ENCODE data around the gene ARHGEF5.
"Not testable (repeated sequence)": the region's sequence is repeated elsewhere in the genome, so short reads cannot be mapped to it uniquely, and the experiment has no call there.

ARHGEF5 gene

GRCh38 chr7:144384555-144385245 lies 29.5 kb downstream of the ARHGEF5 start:
- DNase-seq = no peak

GRCh38 chr7:144386741-144387140 lies 31.5 kb downstream of the ARHGEF5 start:
- DNase-seq = no peak

- no peak for DNase-seq
Observed at GRCh38 chr7:144388950-144389349, 33.7 kb downstream of the ARHGEF5 start.

DNA sequence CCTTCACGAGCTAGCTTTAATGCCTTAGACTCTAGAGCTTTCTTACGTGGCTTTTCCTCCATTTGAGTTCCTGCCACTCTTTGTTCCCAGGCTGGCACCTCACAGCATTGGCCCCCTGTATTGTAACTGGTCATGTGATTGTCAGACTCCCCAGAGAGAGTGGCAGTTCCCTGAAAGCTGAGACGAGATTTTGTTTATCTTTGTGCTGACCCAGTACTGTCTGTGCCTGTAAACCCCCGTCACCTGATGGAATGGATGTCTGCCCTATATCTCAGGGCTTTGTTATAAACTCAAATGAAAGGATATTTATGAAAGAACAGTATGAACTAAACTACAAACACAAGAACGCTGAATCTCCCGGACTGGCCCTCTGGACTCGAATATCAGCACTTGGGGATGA lies 35.3 kb downstream of the ARHGEF5 start:
- no peak for DNase-seq

DNA sequence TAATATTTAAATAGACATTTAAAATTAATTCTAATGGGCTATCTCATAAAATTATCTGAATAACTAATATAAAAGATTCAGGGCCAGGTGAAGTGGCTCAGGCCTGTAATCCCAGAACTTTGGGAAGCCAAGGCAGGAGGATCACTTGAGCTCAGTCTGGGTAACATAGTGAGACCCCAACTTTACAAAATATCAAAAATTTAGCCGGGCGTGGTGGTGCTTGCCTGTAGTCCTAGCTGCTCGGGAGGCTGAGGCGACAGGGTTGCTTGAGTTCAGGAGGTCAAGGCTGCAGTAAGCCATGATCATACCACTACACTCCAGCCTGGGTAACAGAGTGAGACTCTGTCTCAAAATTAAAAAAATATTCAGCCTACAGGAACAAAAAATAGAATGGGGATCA lies 35.8 kb downstream of the ARHGEF5 start:
- DNase-seq = no peak

GRCh38 chr7:144391823-144392255 lies 36.6 kb downstream of the ARHGEF5 start:
- no peak for DNase-seq

DNA sequence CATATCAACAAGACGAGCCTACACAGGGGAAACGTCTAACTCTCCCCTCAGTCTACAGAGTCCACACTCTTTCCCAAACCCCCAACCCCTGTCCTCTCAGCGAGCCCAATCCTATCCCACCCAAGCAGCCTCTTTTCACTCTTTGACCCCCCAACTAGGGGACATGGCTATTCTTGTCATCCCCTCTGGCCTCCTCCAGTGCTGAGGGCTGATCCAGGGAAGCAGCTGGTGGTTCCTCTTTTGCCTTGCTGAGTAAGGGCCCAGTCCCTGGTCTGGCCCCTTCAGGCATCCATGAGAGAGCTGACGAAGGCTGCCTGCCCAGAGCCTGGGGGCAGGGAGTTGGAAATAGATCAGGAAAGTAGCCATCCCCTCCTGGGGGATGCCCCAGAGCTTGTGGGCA lies 41.9 kb downstream of the ARHGEF5 start:
- no peak for DNase-seq

GRCh38 chr7:144398291-144398690 lies 43.1 kb downstream of the ARHGEF5 start:
- DNase-seq = no peak

DNA sequence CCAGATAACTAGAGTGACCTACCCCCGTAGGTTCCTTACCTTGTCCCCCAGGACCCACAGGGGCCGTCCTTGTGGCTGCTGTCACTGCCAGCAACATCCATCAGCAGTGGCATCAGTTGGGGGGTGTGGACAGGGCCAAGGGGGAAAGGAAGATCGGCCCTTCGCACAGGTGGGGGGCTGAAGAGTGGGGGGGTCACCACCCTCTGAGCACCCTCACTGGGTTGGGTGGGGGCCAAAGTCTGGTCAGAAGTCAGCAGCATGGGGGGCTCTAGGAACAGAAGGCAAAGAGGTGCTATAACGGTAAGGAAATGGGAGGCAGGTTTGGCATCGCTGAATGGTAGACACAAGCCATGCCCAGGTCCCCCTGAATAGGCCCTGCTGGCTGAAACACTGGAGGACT lies 43.7 kb downstream of the ARHGEF5 start:
- no peak for DNase-seq

GRCh38 chr7:144399946-144400345 lies 44.7 kb downstream of the ARHGEF5 start:
- no peak for DNase-seq

DNA sequence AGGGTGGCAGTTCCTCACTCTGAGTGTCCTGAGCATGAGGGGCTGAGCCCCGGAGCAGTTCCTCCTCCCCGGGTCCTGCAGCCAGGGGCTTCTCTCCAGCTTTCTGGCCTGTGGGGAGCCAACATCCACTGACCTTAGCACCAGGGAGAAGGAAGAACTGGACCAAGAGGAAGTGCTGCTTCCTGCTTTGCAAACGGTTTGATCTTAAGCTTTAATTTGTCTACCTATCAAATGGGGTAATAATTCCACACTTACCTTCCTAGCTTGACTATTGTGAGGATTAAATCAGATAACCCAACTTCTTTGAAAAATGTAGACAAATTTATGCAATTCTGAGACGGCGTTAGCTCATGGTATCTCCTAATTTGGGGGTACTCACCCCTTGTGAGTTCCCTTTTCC lies 46.3 kb downstream of the ARHGEF5 start:
- DNase-seq = no peak

DNA sequence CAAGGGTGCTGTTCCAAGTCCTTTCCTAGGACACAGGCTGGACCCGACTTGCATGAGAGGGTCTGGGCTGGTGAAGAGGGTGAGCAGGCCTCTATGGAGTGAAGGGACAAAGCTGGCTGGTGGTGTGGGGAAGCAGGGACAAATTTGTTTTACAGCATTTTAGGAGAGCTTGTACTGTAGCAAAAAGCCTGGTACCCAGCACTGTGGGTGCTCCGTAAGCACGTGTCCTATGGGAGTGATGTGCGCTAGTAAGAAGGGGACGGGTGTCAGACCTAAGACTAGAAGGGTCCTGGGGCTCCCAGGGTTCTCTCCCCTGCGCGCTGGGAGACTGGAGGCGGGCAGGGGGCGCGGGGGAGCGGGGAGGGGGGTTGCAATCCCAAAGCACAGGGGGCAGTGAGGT lies 47.9 kb downstream of the ARHGEF5 start:
- DNase-seq = no peak

DNA sequence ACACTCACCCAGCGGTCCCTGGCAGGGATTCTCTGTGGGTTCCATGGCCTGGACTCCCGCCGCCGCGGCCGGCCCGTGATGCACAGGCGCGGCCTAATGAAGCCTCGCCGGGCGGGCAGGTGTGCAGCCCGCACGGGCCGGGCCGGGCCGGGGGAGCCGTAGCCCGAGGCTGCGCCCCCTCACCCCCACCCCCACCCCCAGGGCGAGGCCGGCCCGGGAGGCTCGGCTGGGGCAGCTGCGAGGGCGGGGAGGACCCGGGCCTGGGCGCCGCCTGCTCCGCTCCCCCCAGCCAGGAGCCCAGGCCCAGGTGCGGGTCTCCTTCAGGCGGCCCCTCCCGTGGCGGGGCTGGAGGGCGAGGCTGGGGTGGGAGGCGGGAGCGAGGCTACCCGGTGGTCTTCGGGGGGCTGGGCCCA lies 48.5 kb downstream of the ARHGEF5 start, which contains the start of gene NOBOX:
Gene NOBOX (minus strand): TSS at position 45 of the 413 bp plus-strand sequence.
- no peak for DNase-seq

GRCh38 chr7:144404946-144405345 lies 49.7 kb downstream of the ARHGEF5 start:
- no peak for DNase-seq

DNA sequence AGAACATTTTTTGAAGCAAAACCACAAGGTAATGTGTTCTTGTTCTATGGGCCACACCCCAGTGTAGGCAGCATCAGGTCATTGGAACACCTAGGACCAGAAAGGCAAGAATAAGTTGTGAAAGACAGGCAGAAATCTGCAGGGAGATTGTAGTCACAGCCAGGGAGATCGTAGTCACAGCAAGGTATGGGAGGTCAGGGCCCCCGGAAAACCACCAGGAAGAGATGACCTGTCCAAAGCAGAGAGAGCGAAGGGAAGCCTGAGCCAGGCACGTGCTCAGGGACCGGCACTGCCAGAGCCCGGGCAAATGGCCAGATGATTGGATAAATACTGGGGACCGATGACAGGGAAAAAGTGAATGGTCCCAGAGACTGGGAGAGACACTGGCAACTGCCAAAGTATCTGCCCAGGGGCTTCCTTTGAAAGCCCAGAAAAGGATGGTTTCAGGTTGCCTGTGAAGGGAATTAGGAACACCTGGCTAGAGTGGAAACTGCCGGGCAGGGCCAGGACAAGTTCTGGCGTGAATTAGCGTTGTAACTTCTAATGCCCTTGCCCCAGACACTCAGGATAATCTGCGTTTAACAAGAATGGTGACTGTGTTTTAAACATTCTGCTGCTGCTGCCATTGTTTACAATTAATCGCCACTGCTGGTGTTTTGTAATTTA lies 52.2 kb downstream of the ARHGEF5 start:
- DNase-seq = no peak

DNA sequence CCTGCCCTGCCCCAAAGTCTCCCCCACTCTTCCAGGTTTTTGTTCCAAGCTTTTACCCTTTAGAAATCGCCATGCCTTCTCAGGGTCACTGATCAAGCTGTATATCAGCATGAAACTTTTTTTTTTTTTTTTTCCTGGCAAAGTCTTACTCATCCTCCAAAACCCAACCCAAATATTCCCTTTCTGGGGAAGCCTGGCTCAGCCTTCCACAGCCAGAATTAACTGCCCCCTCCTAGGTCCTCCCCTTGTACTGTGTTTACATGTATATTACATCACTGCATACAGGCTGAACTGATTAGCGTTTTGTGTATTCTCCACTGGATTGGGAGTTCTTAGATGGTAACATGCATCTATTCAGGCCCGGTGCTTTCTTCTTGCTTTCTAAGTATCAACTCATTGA lies 52.9 kb downstream of the ARHGEF5 start:
- no peak for DNase-seq

DNA sequence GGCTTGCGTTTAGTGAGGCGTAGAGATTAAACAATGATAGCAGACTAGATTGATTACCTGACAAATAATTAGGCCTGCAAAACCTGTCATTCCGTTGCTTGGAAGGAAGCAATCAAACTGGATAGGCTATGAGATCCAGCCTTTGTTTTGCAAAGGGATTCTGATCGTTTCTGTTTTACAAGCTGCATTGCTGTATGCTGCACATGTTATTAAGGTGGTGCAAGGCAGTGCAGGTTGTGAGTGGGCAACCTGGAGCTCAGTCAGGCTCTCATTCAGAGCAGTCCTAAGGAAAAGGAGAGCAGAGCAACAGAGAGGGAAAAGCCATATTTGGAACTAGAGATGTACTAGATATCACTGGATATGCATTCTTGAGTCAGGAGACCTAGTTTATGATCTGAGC lies 55.2 kb downstream of the ARHGEF5 start:
- DNase-seq = no peak

DNA sequence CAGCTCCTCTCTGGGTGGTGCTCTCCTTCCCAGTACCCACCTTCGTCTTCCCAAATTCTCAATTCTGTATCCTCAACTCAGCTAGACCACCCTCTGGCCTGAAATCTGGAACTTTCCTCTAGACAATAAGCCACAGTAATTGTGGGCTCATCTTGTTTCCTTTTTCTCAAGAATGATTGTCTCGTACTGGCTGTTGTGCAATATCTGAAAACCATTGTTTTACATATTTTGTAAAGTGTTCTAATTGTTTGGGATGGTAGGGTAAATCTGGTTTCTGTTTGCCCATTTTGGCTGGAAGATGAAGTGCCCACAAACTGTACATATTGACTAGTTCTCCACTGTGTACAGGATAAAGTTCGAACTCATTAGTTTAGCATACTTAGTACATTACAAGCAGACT lies 59.6 kb downstream of the ARHGEF5 start:
- DNase-seq = no peak

GRCh38 chr7:144415858-144416257 lies 60.7 kb downstream of the ARHGEF5 start:
- DNase-seq = no peak

GRCh38 chr7:144416341-144416740 lies 61.1 kb downstream of the ARHGEF5 start:
- no peak for DNase-seq

DNA sequence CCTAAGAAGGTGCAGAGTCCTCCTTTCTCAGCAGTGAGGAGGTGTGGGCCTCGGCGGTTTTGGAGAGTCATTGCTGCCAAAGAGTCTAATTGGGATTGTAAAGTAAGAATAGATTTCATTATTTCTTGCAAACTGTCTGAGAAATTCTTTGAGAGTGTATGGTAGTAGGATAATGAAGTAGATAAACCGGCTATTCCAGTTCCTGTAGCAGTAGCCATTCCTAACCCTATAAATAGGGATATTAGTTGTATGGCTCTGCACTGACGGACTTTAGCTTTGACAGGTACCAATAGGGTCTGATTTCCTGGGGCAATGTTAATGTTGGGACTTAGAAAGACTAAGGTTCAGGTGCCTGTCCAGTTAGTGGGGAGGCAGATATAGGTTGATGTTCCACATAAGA lies 63.7 kb downstream of the ARHGEF5 start:
- not testable (repeated sequence) for DNase-seq

GRCh38 chr7:144427539-144427938 lies 72.3 kb downstream of the ARHGEF5 start:
- not testable (repeated sequence) for DNase-seq

GRCh38 chr7:144428431-144428830 lies 73.2 kb downstream of the ARHGEF5 start:
- no peak for DNase-seq
